HepG2 (cell line): ENCODE data around the gene BCAS3.

Source experiments
- CBX2 ChIP-seq, 2 experiments: fragments of 200-600 bp in 1 of 2; sonication (generic); formaldehyde crosslinking in 1 of 2; IDR thresholded peaks; 2 replicates each; pipeline versions ENCODE4 v1.7.0 to v1.8.1; 2018 to 2022; ENCODE audit warnings: low read depth in 2 of 2, low read length in 1 of 2, mild to moderate bottlenecking in 1 of 2, missing genetic modification reagents in 1 of 2
- CEBPB ChIP-seq: IDR thresholded peaks from 2 replicates; pipeline ENCODE4 v1.6.1; 2011; ENCODE audit warnings: low read depth, low read length, improper control_type of control experiment, borderline replicate concordance
- GPN1 ChIP-seq: sonication (generic); formaldehyde crosslinking; IDR thresholded peaks from 2 replicates; pipeline ENCODE4 v1.5.1; 2020; ENCODE audit warnings: missing genetic modification reagents, borderline replicate concordance
- NFATC3 ChIP-seq: sonication (generic); formaldehyde crosslinking; IDR thresholded peaks from 2 replicates; pipeline ENCODE4 v1.5.1; 2020; ENCODE audit warnings: mild to moderate bottlenecking, missing genetic modification reagents
- NFYB ChIP-seq: sonication (generic); formaldehyde crosslinking; IDR thresholded peaks from 2 replicates; pipeline ENCODE4 v1.4.0; 2020; ENCODE audit warnings: missing genetic modification reagents
- POLR2A ChIP-seq, 2 experiments: IDR thresholded peaks; 2 replicates each; pipeline ENCODE4 v1.6.1; 2011; ENCODE audit warnings: low read depth in 2 of 2, low read length in 2 of 2, mild to moderate bottlenecking in 1 of 2, moderate library complexity in 1 of 2; ENCODE audit not compliant: insufficient read depth in 1 of 2
- TAF1 ChIP-seq: sonication (generic); formaldehyde crosslinking; IDR thresholded peaks from 2 replicates; pipeline ENCODE4 v1.4.0; 2020; ENCODE audit warnings: missing genetic modification reagents
- TF ChIP-seq, protein P1 (sequence below): sonication (generic); formaldehyde crosslinking; IDR thresholded peaks from 2 replicates; pipeline ENCODE4 v1.4.0; 2020; ENCODE audit warnings: missing genetic modification reagents
- TF ChIP-seq, protein P2 (sequence below): sonication (generic); formaldehyde crosslinking; IDR thresholded peaks from 2 replicates; pipeline ENCODE4 v1.5.0; 2020; ENCODE audit warnings: mild to moderate bottlenecking, missing genetic modification reagents, moderate library complexity
- TF ChIP-seq, protein P3 (sequence below): sonication (generic); formaldehyde crosslinking; IDR thresholded peaks from 2 replicates; pipeline ENCODE4 v1.4.0; 2020; ENCODE audit warnings: missing genetic modification reagents

DNA sequence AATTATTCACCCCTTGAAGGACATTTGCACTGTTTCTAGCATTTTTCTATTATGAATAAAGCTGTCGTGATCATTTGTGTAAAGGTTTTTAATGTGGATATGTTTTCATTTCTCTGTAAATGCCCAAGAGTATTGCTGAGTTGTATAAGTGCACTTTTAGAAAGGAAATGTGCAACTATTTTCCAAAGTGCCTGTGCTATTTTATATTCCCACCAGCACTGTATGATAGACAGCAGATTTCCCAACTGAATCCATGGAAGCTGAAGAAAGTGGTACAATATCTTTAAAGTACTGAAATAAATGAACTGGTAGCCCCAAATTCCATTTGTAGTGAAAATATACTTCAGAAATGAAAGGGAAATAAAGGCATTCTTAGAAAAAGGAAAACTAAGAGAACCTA, 238.4 kb downstream of the BCAS3 start:
- no peak for TF ChIP-seq CBX2 (IDR thresholded peaks at IDR 0.05; ENCODE audit: low read depth, low read length)
- TF ChIP-seq CBX2 (CRISPR knock-in tag; IDR thresholded peaks at IDR 0.05; ENCODE audit: low read depth), result no peak
- TF ChIP-seq, protein P1, sequence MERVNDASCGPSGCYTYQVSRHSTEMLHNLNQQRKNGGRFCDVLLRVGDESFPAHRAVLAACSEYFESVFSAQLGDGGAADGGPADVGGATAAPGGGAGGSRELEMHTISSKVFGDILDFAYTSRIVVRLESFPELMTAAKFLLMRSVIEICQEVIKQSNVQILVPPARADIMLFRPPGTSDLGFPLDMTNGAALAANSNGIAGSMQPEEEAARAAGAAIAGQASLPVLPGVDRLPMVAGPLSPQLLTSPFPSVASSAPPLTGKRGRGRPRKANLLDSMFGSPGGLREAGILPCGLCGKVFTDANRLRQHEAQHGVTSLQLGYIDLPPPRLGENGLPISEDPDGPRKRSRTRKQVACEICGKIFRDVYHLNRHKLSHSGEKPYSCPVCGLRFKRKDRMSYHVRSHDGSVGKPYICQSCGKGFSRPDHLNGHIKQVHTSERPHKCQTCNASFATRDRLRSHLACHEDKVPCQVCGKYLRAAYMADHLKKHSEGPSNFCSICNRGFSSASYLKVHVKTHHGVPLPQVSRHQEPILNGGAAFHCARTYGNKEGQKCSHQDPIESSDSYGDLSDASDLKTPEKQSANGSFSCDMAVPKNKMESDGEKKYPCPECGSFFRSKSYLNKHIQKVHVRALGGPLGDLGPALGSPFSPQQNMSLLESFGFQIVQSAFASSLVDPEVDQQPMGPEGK (CRISPR knock-in tag), result no peak
- no peak for TF ChIP-seq POLR2A (IDR thresholded peaks at IDR 0.05; ENCODE audit: insufficient read depth in 1 of 2, low read depth in 2 of 2, low read length in 2 of 2)
- TF ChIP-seq TAF1 (CRISPR knock-in tag), result no peak
- TF ChIP-seq NFYB, result no peak
- no peak for TF ChIP-seq GPN1 (CRISPR knock-in tag)
- TF ChIP-seq, protein P2, sequence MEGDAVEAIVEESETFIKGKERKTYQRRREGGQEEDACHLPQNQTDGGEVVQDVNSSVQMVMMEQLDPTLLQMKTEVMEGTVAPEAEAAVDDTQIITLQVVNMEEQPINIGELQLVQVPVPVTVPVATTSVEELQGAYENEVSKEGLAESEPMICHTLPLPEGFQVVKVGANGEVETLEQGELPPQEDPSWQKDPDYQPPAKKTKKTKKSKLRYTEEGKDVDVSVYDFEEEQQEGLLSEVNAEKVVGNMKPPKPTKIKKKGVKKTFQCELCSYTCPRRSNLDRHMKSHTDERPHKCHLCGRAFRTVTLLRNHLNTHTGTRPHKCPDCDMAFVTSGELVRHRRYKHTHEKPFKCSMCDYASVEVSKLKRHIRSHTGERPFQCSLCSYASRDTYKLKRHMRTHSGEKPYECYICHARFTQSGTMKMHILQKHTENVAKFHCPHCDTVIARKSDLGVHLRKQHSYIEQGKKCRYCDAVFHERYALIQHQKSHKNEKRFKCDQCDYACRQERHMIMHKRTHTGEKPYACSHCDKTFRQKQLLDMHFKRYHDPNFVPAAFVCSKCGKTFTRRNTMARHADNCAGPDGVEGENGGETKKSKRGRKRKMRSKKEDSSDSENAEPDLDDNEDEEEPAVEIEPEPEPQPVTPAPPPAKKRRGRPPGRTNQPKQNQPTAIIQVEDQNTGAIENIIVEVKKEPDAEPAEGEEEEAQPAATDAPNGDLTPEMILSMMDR (CRISPR knock-in tag), result no peak
- TF ChIP-seq CEBPB, result no peak
- TF ChIP-seq, protein P3, sequence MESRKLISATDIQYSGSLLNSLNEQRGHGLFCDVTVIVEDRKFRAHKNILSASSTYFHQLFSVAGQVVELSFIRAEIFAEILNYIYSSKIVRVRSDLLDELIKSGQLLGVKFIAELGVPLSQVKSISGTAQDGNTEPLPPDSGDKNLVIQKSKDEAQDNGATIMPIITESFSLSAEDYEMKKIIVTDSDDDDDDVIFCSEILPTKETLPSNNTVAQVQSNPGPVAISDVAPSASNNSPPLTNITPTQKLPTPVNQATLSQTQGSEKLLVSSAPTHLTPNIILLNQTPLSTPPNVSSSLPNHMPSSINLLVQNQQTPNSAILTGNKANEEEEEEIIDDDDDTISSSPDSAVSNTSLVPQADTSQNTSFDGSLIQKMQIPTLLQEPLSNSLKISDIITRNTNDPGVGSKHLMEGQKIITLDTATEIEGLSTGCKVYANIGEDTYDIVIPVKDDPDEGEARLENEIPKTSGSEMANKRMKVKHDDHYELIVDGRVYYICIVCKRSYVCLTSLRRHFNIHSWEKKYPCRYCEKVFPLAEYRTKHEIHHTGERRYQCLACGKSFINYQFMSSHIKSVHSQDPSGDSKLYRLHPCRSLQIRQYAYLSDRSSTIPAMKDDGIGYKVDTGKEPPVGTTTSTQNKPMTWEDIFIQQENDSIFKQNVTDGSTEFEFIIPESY (CRISPR knock-in tag), result no peak
- no peak for TF ChIP-seq NFATC3 (CRISPR knock-in tag)
